ENCODE measurements around the gene SLC12A4. TPM values are rescaled to one million over a fixed set of nuclear protein-coding genes. Genes with fewer than 3 reads are reported as not detected.
A peak's percentile ranks its signal among the peaks of the same experiment; 100 is the strongest.
"Not testable (repeated sequence)": the region's sequence is repeated elsewhere in the genome, so short reads cannot be mapped to it uniquely, and the experiment has no call there.

Gene SLC12A4
- total RNA-seq, 1 donor from 2014 or later, result 44.2 TPM

DNA sequence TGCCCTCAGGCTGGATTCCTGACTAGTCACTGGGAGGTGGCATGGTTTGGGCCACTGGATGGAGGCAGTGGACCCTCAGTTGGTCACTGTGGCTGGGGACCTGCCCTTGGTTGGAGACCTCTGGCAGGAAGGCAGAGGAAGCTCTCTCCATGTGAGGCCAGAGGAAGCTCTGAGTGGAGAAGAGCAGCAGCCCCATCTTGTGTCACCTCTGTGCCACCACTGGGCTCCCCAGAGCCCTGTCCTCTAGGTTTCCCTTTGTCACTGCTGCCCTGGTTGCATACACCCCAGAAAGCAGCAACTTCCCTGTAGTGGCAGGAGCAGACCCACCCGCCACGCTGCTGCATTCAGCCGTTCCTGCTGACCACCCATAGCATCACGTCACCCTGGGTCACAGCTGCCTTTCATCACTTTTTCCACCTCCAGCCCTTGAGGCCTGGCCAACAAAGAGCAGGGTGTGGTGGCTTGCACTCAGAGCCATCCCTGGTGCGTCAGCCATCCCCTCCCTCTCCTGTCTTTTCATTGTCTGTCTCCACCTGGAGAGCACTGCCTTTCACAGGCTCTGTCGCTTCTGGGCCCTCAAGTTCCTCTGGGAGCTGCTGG is 48.7 kb downstream of the SLC12A4 start:
- DNase-seq (ENCODE audit: low spot score), result no peak
- H3K36me3 Mint-ChIP-seq (ENCODE audit: low read depth, unreplicated experiment), result peaks cover 37% of the 10 kb centered on the region
- TF ChIP-seq, protein P1, sequence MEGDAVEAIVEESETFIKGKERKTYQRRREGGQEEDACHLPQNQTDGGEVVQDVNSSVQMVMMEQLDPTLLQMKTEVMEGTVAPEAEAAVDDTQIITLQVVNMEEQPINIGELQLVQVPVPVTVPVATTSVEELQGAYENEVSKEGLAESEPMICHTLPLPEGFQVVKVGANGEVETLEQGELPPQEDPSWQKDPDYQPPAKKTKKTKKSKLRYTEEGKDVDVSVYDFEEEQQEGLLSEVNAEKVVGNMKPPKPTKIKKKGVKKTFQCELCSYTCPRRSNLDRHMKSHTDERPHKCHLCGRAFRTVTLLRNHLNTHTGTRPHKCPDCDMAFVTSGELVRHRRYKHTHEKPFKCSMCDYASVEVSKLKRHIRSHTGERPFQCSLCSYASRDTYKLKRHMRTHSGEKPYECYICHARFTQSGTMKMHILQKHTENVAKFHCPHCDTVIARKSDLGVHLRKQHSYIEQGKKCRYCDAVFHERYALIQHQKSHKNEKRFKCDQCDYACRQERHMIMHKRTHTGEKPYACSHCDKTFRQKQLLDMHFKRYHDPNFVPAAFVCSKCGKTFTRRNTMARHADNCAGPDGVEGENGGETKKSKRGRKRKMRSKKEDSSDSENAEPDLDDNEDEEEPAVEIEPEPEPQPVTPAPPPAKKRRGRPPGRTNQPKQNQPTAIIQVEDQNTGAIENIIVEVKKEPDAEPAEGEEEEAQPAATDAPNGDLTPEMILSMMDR (IDR thresholded peaks at IDR 0.05; ENCODE audit: unreplicated experiment), result no peak
- H3K4me3 Mint-ChIP-seq (ENCODE audit: unreplicated experiment), result no peak overlapping the region
- H3K4me1 Mint-ChIP-seq (ENCODE audit: unreplicated experiment), result peaks cover 6% of the 10 kb centered on the region
- no peaks in the 10 kb centered on the region for H3K9me3 Mint-ChIP-seq (ENCODE audit: unreplicated experiment)
- no peak overlapping the region for H3K27ac Mint-ChIP-seq (ENCODE audit: unreplicated experiment)
- peaks cover 7% of the 10 kb centered on the region for H3K27me3 Mint-ChIP-seq (ENCODE audit: unreplicated experiment)

DNA sequence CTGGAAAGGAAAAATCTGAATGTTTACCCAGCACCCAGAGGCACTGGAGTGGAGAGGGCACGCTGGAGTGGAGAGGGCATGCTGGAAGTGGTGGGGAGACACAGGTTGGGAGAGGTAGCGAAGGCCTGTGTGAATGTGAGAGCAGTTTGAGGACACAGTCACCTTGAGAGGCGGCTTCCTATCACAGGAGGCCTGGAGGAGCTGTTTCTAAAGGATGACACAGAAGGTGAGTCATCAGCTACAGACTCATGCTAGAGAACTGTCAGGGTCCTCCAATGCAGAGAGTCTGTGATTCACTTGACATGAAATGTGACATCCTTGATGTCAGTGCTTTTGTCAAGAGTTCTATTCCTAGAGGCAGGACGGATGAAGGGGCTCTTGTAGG is 50.6 kb downstream of the SLC12A4 start:
- Mint-ChIP-seq H3K36me3 (ENCODE audit: low read depth, unreplicated experiment) (peaks cover 44% of the 10 kb centered on the region), H3K9me3 (ENCODE audit: unreplicated experiment) (no peaks in the 10 kb centered on the region), H3K4me1 (ENCODE audit: unreplicated experiment) (peaks cover 6% of the 10 kb centered on the region), H3K27ac (ENCODE audit: unreplicated experiment) (peak overlapping the region; percentile 65), H3K27me3 (ENCODE audit: unreplicated experiment) (peaks cover 6% of the 10 kb centered on the region), H3K4me3 (ENCODE audit: unreplicated experiment) (peak overlapping the region; percentile 38)
- no peak for DNase-seq (ENCODE audit: low spot score)
- TF ChIP-seq, protein P1 (IDR thresholded peaks at IDR 0.05; ENCODE audit: unreplicated experiment), result no peak

DNA sequence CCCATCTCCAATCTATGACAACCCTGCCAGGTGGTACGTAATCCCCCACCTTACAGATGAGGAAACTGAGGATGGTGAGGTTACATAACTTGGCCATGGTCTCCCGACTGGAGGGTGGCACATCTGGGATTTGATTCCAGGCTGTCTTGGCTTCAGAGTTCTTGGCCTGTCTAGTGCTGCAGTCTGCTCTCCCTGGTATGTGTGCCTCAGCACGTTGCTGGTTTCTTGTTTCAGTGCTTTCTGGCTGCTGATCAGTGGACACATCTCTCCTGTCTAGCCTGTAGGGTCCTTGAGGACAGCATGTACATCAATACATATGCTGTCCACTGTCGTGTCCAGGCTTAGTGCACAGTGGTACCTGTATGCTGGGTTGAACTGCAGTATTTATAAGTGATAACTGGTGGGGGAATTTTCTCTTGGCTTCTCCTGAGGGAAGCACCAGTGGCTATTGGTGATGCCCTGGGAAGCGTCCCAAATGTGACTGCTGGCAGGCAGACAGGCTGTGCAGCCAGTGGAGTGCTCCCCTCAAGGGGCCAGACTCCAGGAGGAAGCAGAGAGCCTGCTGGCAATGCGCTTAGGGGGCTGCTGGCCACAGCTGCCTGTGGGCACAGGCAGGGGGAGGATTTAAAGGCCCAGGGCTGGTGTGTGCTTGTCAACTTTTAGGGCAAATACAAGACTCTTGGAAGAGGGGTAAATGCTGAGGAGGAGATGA is 51.1 kb downstream of the SLC12A4 start:
- peaks cover 5% of the 10 kb centered on the region for H3K4me1 Mint-ChIP-seq (ENCODE audit: unreplicated experiment)
- peak overlapping the region; percentile 56 for H3K4me3 Mint-ChIP-seq (ENCODE audit: unreplicated experiment)
- no peaks in the 10 kb centered on the region for H3K9me3 Mint-ChIP-seq (ENCODE audit: unreplicated experiment)
- DNase-seq (ENCODE audit: low spot score), result no peak
- peak overlapping the region; percentile 65 for H3K27ac Mint-ChIP-seq (ENCODE audit: unreplicated experiment)
- H3K27me3 Mint-ChIP-seq (ENCODE audit: unreplicated experiment), result peaks cover 6% of the 10 kb centered on the region
- peaks cover 44% of the 10 kb centered on the region for H3K36me3 Mint-ChIP-seq (ENCODE audit: low read depth, unreplicated experiment)
- TF ChIP-seq, protein P1 (IDR thresholded peaks at IDR 0.05; ENCODE audit: unreplicated experiment), result no peak

DNA sequence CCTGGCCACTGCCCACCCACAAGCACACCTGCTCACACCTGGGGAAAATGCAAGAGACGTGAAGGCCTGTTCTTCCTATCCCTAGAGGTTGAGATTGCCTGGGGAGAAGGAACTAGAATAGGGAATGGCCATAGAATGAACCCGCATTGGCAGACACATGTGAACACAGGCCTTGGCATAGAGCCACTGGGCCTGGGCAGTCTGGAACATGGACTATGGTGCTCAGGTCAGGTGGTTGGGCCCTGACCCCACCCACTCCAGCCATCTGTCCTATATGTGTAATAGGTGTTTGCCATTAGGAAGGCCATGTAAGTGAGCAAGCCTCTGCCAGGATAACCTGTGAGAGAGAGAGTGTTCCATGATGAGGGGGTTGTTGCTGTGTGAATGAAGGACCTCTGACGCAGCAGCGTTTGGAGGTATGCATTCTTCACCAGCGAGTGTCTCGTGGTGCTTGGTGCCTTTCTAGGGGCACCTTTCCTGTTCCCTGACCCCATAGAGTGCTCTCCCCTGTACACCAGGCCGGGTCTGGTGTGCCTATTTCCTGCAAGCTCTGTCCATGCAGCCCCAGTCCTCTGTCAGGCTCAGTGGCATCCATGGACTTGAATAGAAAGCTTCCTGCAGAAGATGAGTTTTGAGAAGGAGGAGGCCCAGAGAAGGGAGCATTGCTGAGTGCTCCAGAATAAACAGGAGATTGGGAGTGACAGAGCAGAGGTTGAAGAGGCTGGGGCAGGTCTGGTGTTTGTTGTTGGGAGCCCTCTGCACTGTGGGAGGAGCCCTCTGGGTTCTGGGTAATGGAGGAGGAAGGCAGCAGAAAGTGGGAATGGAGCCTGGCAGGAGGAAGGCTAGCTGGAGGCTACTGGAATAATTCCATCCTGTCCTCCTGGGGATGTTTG is 52.4 kb downstream of the SLC12A4 start:
- peak overlapping the region; percentile 47 for H3K4me3 Mint-ChIP-seq (ENCODE audit: unreplicated experiment)
- H3K27me3 Mint-ChIP-seq (ENCODE audit: unreplicated experiment), result peaks cover 6% of the 10 kb centered on the region
- DNase-seq (ENCODE audit: low spot score), result no peak
- TF ChIP-seq, protein P1 (IDR thresholded peaks at IDR 0.05; ENCODE audit: unreplicated experiment), result no peak
- H3K36me3 Mint-ChIP-seq (ENCODE audit: low read depth, unreplicated experiment), result peaks cover 44% of the 10 kb centered on the region
- no peaks in the 10 kb centered on the region for H3K9me3 Mint-ChIP-seq (ENCODE audit: unreplicated experiment)
- H3K4me1 Mint-ChIP-seq (ENCODE audit: unreplicated experiment), result no peaks in the 10 kb centered on the region
- H3K27ac Mint-ChIP-seq (ENCODE audit: unreplicated experiment), result peak overlapping the region; percentile 48

DNA sequence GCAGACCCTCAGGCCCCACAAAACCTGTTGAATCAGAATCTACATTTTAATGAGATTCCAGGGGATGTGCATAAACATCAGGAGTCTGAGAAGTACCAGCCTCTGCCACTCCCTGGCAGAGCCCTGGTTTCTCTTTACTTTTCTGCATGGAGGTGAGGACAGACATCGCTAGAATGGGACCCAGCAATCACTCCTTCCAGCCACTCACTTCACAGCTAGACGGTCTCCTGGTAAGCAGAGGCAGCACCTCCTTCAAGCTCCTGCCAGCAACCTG is 53.0 kb downstream of the SLC12A4 start:
- Mint-ChIP-seq H3K27ac (ENCODE audit: unreplicated experiment) (peak overlapping the region; percentile 21), H3K36me3 (ENCODE audit: low read depth, unreplicated experiment) (peaks cover 44% of the 10 kb centered on the region)
- not testable (repeated sequence) for H3K9me3 Mint-ChIP-seq (ENCODE audit: unreplicated experiment); DNase-seq (ENCODE audit: low spot score); H3K27me3 Mint-ChIP-seq (ENCODE audit: unreplicated experiment); H3K4me3 Mint-ChIP-seq (ENCODE audit: unreplicated experiment); H3K4me1 Mint-ChIP-seq (ENCODE audit: unreplicated experiment)
